ENCODE results near the gene UNC13D. TPM values are rescaled to one million over a fixed set of nuclear protein-coding genes. Genes with fewer than 3 reads are reported as not detected.
A peak's percentile ranks its signal among the peaks of the same experiment; 100 is the strongest.

The UNC13D gene
- total and polyA plus RNA-seq, 12 donors = 3.0 to 20.7 (median 8.5) TPM

DNA sequence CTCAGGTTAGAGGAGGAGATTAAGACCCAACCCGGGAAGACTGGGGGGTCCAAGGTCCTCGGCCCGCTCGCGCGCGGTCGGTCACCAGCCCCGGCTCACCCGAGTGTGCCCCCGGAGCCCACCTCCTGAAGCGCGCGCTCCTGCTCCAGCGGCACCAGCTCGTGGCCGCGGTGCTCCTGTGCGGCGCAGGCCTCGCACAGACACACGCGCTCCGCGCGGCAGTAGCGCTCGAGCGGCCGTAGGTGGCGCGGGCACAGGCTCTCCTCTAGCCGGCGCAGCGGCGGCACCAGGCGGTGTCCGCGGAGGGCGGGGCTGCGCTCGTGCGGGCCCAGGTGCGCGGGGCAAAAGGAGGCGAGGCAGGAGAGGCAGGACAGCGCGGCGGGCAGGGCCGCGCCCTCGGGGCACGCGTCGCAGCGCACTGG is 33.6 kb upstream of the UNC13D start:
- TF ChIP-seq, protein P1, sequence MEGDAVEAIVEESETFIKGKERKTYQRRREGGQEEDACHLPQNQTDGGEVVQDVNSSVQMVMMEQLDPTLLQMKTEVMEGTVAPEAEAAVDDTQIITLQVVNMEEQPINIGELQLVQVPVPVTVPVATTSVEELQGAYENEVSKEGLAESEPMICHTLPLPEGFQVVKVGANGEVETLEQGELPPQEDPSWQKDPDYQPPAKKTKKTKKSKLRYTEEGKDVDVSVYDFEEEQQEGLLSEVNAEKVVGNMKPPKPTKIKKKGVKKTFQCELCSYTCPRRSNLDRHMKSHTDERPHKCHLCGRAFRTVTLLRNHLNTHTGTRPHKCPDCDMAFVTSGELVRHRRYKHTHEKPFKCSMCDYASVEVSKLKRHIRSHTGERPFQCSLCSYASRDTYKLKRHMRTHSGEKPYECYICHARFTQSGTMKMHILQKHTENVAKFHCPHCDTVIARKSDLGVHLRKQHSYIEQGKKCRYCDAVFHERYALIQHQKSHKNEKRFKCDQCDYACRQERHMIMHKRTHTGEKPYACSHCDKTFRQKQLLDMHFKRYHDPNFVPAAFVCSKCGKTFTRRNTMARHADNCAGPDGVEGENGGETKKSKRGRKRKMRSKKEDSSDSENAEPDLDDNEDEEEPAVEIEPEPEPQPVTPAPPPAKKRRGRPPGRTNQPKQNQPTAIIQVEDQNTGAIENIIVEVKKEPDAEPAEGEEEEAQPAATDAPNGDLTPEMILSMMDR (IDR thresholded peaks at IDR 0.05) = peak; percentile 19 to 55 (median 44)
- Histone ChIP-seq H3K27ac (peak overlapping the region; percentile 77 to 100 (median 96)), H3K27me3 (peaks cover 0 to 18% (median 0%) of the 10 kb centered on the region in 7 donors), H3K4me1 (peaks cover 29 to 52% (median 43%) of the 10 kb centered on the region in 9 donors), H3K36me3 (peaks cover 0 to 30% (median 10%) of the 10 kb centered on the region in 9 donors), H3K9me3 (no peaks in the 10 kb centered on the region), H3K4me3 (peak overlapping the region; percentile 58 to 87 (median 72))
- intact Hi-C loops (cut with DNase I) = loop anchor here in 5 of 10 donors (1.0 to 10.0 kb wide), 8 partner anchors 19 to 103 kb away; partner anchors contain the start of genes UNK (in 2 of the 5), TRIM65 (in 1 of the 5) and WBP2 (in 1 of the 5)
- peak; percentile 66 to 77 for DNase-seq
- WGBS, 2 donors = 1% methylated on average over 49 to 56 of the region's 56 CpGs
- peak; percentile 21 to 75 (median 58) for ATAC-seq

DNA sequence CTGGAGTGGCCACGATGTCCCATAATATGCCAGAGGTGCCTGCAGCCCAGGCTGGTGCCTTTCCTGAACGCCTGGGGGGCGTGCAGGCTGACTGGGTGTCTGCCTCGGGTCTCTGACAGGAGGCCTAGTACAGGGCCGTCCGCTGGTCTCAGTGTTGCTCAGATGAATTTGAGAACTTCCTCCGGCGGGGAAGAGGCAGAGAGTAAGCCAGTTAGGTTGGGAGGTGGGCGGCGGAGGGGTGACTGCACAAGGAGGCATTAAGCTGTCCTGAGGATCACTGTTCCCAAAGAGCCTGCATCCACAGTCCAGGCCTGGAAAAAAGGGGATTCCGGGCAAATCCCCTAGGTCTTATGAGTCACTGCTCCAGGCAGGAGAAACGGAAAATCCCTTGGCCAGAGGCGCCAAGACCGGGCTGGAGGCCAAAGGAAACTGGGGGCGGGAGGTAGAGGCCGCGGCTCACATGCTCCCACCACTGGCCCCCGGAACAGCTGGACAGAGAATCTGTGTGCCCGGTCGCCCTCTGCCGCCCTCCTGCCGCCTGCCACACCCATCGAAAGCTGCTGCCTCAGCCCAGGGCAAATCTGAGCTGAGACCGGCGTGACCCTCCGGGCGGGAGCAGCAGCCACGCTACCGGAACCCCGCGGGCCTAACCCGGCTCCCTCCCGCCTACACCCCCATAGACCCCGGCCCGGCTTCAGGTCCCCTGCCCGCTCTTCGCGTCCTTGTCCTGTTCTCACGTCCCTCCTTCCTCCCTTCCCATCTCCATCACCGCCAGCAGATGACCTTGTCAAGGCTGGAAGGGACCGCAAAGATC is 32.9 kb upstream of the UNC13D start:
- peak; percentile 65 to 80 (median 76) for ATAC-seq
- intact Hi-C loops (cut with DNase I) = loop anchor here in 5 of 10 donors (1.0 to 10.0 kb wide), 6 partner anchors 19 to 102 kb away; partner anchors contain the start of genes UNK (in 2 of the 5) and TRIM65 (in 1 of the 5)
- H3K27me3 ChIP-seq = peaks cover 0 to 18% (median 0%) of the 10 kb centered on the region in 7 donors
- peaks cover 0 to 30% (median 10%) of the 10 kb centered on the region in 9 donors for H3K36me3 ChIP-seq
- no peaks in the 10 kb centered on the region for H3K9me3 ChIP-seq
- peak; percentile 96 to 97 for DNase-seq
- H3K27ac ChIP-seq = peak overlapping the region; percentile 77 to 100 (median 96)
- peak overlapping the region; percentile 58 to 87 (median 72) for H3K4me3 ChIP-seq
- TF ChIP-seq, protein P1 (IDR thresholded peaks at IDR 0.05) = peak in 4 of 9 donors; percentile 9 to 52 (median 50)
- H3K4me1 ChIP-seq = peaks cover 33 to 58% (median 49%) of the 10 kb centered on the region in 9 donors
- WGBS, 2 donors = 3 to 5% methylated on average over 40 to 41 of the region's 41 CpGs

DNA sequence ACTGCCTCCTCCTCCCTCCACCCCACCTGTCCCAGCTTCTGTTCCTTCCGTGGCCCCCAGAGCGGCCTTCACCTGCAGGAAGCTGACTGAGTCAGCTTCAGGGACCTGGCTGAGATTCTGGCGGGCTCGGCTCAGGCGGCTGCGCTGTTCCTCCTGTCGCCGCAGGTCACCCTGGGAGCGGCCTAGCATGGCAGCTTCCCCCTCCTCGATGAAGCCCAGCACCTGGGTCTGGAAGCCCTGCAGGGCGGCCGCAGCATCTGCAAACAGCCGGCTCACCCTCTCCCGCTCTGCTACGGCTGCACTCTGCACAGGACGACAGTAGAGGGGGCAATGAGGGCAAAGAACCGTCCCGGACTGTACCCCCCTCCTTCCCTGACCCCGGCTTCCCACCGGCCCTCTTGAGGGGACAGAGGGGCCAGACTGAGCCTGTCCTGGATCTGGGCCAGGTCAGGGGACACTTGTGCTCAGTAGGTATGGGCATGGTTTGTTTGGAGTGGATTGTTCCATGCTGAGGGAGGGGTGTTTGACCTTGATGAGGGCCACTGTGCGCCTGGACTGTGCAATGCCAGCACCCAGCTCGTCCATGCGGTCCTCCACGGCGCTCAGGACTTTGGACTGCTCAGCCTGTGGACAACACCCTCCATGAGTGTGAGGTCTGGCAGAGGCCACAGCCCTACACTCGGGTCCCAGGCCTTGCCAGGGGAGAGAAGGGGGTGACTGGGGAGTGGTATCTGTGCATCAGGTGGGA is 32.2 kb upstream of the UNC13D start:
- intact Hi-C loops (cut with DNase I) = loop anchor here in 5 of 10 donors (2.0 to 10.0 kb wide), 5 partner anchors 92 to 102 kb away; partner anchors contain the start of gene UNK (in 2 of the 5)
- Histone ChIP-seq H3K36me3 (peaks cover 0 to 30% (median 10%) of the 10 kb centered on the region in 9 donors), H3K4me1 (peaks cover 33 to 65% (median 55%) of the 10 kb centered on the region in 9 donors), H3K4me3 (peak overlapping the region; percentile 58 to 87 (median 72)), H3K27me3 (peaks cover 0 to 18% (median 0%) of the 10 kb centered on the region in 7 donors), H3K27ac (peak overlapping the region; percentile 77 to 100 (median 96)), H3K9me3 (no peaks in the 10 kb centered on the region)
- ATAC-seq = peak in 6 of 8 donors; percentile 0 to 12 (median 5)
- TF ChIP-seq, protein P1 (IDR thresholded peaks at IDR 0.05) = peak in 2 of 9 donors; percentile 19 to 24
- 22 to 28% methylated on average over 26 of the region's 26 CpGs for WGBS, 2 donors
- no peak for DNase-seq

- Histone ChIP-seq H3K9me3 (no peaks in the 10 kb centered on the region), H3K36me3 (peaks cover 0 to 30% (median 10%) of the 10 kb centered on the region in 9 donors), H3K4me3 (peak overlapping the region in 9 of 10 donors; percentile 58 to 87 (median 74)), H3K4me1 (peaks cover 33 to 70% (median 55%) of the 10 kb centered on the region in 9 donors), H3K27me3 (peaks cover 0 to 18% (median 0%) of the 10 kb centered on the region in 7 donors), H3K27ac (peak overlapping the region; percentile 77 to 100 (median 96))
- 44 to 53% methylated on average over 5 of the region's 5 CpGs for whole genome bisulfite sequencing, 2 donors
- intact Hi-C loops (cut with DNase I) = loop anchor here in 5 of 10 donors (2.0 to 10.0 kb wide), 5 partner anchors 91 to 101 kb away; partner anchors contain the start of gene UNK (in 2 of the 5)
- DNase-seq (peak; percentile 46 to 49), ATAC-seq (peak in 4 of 8 donors; percentile 3 to 27 (median 8))
- TF ChIP-seq, protein P1 (IDR thresholded peaks at IDR 0.05) = no peak
Observed at GRCh38 chr17:75875940-75876189, 31.7 kb upstream of the UNC13D start.
